GM23338 (cell line): ENCODE results near the gene SYNPO.

Experiments
- EZH2 ChIP-seq: fragments of 200-600 bp; sonication (generic); IDR thresholded peaks from one replicate; pipeline ENCODE4 v1.8.0; 2017; ENCODE audit warnings: antibody characterized with exemption, mild to moderate bottlenecking, low read depth; ENCODE audit not compliant: unreplicated experiment
- POLR2AphosphoS5 ChIP-seq: IDR thresholded peaks from 2 replicates; pipeline ENCODE4 v1.6.1; 2016; ENCODE audit warnings: antibody characterized with exemption, low read depth
- ZNF331 ChIP-seq: fragments of 250-450 bp; sonication (Bioruptor Pico); IDR thresholded peaks from 2 replicates; pipeline ENCODE4 v1.5.0; 2020; ENCODE audit warnings: low read depth, mild to moderate bottlenecking, moderate library complexity
- TF ChIP-seq, protein P1 (sequence below), 2 experiments: fragments of 200-600 bp in 1 of 2; sonication (generic) in 1 of 2; conservative IDR thresholded peaks; 2 replicates each; pipeline versions ENCODE4 v1.5.1 to v1.6.1; 2016 to 2017; ENCODE audit warnings: antibody characterized with exemption in 2 of 2, low read depth in 2 of 2, mild to moderate bottlenecking in 2 of 2, moderate library complexity in 1 of 2
- TF ChIP-seq, protein P2 (sequence below): IDR thresholded peaks from one replicate; pipeline ENCODE4 v1.6.1; 2018; ENCODE audit warnings: antibody characterized with exemption; ENCODE audit not compliant: unreplicated experiment

DNA sequence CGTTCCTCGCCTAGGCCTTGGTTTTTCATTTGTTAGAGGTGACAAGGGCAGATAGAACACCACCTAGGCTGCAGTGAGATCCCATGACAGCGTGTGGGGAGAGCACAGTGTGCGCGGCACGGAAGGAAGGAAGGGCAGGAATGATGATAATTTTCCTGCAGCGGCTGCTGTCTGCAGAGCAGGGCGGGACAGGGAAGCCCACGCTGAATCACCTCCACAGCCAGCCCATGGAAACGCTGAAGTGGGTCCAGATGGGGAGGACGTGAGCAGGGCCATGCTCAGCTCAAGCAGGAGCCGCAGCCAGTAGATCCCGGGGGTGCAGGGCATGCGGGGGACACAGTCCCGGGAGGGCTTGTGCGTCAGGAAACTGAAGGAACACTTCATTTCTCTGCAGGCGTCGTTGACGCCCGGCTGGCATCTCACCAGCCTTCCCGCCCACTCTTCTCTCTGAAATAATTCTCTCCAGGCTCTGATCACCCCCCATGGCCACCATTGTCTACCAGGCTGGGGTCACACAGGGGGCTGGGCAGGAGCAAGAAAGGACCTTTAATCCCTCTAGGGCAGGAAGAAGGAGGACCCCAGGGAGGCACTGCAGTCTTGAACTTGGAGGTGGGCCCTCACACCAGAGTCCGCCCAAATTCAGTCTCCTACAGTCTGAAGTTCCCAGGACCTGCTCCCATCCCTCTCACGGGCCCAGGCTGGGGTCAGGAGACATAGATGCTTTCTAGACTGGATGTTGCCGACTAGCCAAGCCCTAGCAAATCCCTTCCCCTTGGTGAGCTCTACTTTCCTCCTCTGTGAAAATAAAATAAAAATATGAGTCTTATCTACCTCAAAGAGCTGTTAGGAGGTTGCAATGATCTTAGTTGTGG is 20.9 kb upstream of the SYNPO start:
- TF ChIP-seq, protein P1, sequence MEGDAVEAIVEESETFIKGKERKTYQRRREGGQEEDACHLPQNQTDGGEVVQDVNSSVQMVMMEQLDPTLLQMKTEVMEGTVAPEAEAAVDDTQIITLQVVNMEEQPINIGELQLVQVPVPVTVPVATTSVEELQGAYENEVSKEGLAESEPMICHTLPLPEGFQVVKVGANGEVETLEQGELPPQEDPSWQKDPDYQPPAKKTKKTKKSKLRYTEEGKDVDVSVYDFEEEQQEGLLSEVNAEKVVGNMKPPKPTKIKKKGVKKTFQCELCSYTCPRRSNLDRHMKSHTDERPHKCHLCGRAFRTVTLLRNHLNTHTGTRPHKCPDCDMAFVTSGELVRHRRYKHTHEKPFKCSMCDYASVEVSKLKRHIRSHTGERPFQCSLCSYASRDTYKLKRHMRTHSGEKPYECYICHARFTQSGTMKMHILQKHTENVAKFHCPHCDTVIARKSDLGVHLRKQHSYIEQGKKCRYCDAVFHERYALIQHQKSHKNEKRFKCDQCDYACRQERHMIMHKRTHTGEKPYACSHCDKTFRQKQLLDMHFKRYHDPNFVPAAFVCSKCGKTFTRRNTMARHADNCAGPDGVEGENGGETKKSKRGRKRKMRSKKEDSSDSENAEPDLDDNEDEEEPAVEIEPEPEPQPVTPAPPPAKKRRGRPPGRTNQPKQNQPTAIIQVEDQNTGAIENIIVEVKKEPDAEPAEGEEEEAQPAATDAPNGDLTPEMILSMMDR (conservative IDR thresholded peaks at IDR 0.05; ENCODE audit: low read depth in 2 of 2), result no peak
- TF ChIP-seq POLR2AphosphoS5 (no peak), EZH2 (no peak), ZNF331 (CRISPR knock-in tag) (no peak)
- TF ChIP-seq, protein P2, sequence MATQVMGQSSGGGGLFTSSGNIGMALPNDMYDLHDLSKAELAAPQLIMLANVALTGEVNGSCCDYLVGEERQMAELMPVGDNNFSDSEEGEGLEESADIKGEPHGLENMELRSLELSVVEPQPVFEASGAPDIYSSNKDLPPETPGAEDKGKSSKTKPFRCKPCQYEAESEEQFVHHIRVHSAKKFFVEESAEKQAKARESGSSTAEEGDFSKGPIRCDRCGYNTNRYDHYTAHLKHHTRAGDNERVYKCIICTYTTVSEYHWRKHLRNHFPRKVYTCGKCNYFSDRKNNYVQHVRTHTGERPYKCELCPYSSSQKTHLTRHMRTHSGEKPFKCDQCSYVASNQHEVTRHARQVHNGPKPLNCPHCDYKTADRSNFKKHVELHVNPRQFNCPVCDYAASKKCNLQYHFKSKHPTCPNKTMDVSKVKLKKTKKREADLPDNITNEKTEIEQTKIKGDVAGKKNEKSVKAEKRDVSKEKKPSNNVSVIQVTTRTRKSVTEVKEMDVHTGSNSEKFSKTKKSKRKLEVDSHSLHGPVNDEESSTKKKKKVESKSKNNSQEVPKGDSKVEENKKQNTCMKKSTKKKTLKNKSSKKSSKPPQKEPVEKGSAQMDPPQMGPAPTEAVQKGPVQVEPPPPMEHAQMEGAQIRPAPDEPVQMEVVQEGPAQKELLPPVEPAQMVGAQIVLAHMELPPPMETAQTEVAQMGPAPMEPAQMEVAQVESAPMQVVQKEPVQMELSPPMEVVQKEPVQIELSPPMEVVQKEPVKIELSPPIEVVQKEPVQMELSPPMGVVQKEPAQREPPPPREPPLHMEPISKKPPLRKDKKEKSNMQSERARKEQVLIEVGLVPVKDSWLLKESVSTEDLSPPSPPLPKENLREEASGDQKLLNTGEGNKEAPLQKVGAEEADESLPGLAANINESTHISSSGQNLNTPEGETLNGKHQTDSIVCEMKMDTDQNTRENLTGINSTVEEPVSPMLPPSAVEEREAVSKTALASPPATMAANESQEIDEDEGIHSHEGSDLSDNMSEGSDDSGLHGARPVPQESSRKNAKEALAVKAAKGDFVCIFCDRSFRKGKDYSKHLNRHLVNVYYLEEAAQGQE, result no peak
